ENCODE data around the gene CUL5.
"Not testable (repeated sequence)": the region's sequence is repeated elsewhere in the genome, so short reads cannot be mapped to it uniquely, and the experiment has no call there.

The CUL5 gene

GRCh38 chr11:108025387-108026080, 16.8 kb downstream of the CUL5 start:
- DNase-seq (ENCODE audit: low spot score): no peak

- no peak for DNase-seq (ENCODE audit: low spot score)
Measured at GRCh38 chr11:108027057-108027456, 18.4 kb downstream of the CUL5 start.

GRCh38 chr11:108028822-108029441, 20.2 kb downstream of the CUL5 start:
- DNase-seq (ENCODE audit: low spot score): not testable (repeated sequence)

GRCh38 chr11:108031604-108032003, 22.9 kb downstream of the CUL5 start:
- DNase-seq (ENCODE audit: low spot score): not testable (repeated sequence)

- DNase-seq (ENCODE audit: low spot score): no peak
Measured at GRCh38 chr11:108032800-108033199, 24.1 kb downstream of the CUL5 start.

- DNase-seq (ENCODE audit: low spot score): no peak
Measured at GRCh38 chr11:108034034-108034433, 25.3 kb downstream of the CUL5 start.

- DNase-seq (ENCODE audit: low spot score): no peak
Measured at GRCh38 chr11:108034952-108035351, 26.3 kb downstream of the CUL5 start.

- no peak for DNase-seq (ENCODE audit: low spot score)
Measured at GRCh38 chr11:108035690-108036089, 27.0 kb downstream of the CUL5 start.

GRCh38 chr11:108037211-108037610, 28.5 kb downstream of the CUL5 start:
- no peak for DNase-seq (ENCODE audit: low spot score)

- DNase-seq (ENCODE audit: low spot score): no peak
Measured at GRCh38 chr11:108037636-108038035, 28.9 kb downstream of the CUL5 start.

GRCh38 chr11:108048269-108048668, 39.6 kb downstream of the CUL5 start:
- DNase-seq (ENCODE audit: low spot score): no peak

GRCh38 chr11:108062336-108062735, 53.6 kb downstream of the CUL5 start:
- no peak for DNase-seq (ENCODE audit: low spot score)

- no peak for DNase-seq (ENCODE audit: low spot score)
Measured at GRCh38 chr11:108063410-108063809, 54.7 kb downstream of the CUL5 start.

GRCh38 chr11:108069947-108070346, 61.2 kb downstream of the CUL5 start:
- DNase-seq (ENCODE audit: low spot score): no peak

GRCh38 chr11:108084811-108085210, 76.1 kb downstream of the CUL5 start:
- no peak for DNase-seq (ENCODE audit: low spot score)

GRCh38 chr11:108085672-108086071, 77.0 kb downstream of the CUL5 start:
- no peak for DNase-seq (ENCODE audit: low spot score)

- no peak for DNase-seq (ENCODE audit: low spot score)
Measured at GRCh38 chr11:108092134-108092533, 83.4 kb downstream of the CUL5 start.

- DNase-seq (ENCODE audit: low spot score): no peak
Measured at GRCh38 chr11:108093128-108093904, 84.6 kb downstream of the CUL5 start.

- DNase-seq (ENCODE audit: low spot score): no peak
Measured at GRCh38 chr11:108097179-108097578, 88.5 kb downstream of the CUL5 start.

GRCh38 chr11:108101090-108101775, 92.5 kb downstream of the CUL5 start:
- DNase-seq (ENCODE audit: low spot score): no peak

- DNase-seq (ENCODE audit: low spot score): no peak
Measured at GRCh38 chr11:108111126-108111525, 102.4 kb downstream of the CUL5 start.

- DNase-seq (ENCODE audit: low spot score): no peak
Measured at GRCh38 chr11:108112057-108112456, 103.4 kb downstream of the CUL5 start.
